Effector memory CD4-positive, alpha-beta T cell (primary cell): ENCODE results near the gene DCAF8.
A peak's percentile ranks its signal among the peaks of the same experiment; 100 is the strongest.

Experiments used
- DNase-seq, 3 donors: peaks; one replicate each; pipeline ENCODE4 v3.0.0-alpha.2; 2020
- H3K27ac ChIP-seq: 2 replicates; pipeline ENCODE4 v1.7.0; 2013; ENCODE audit warnings: mild to moderate bottlenecking, low read length, moderate library complexity; ENCODE audit not compliant: insufficient read depth, poor library complexity, severe bottlenecking
- H3K27me3 ChIP-seq: replicated peaks from 2 replicates; pipeline ENCODE4 v1.7.0; 2013; ENCODE audit warnings: mild to moderate bottlenecking, low read length; ENCODE audit not compliant: insufficient read depth, control insufficient read depth, poor library complexity, severe bottlenecking
- H3K36me3 ChIP-seq: 2 replicates; pipeline ENCODE4 v1.7.0; 2013; ENCODE audit warnings: mild to moderate bottlenecking, low read length, moderate library complexity; ENCODE audit not compliant: control insufficient read depth, insufficient read depth
- H3K4me1 ChIP-seq: 2 replicates; pipeline ENCODE4 v1.7.0; 2013; ENCODE audit warnings: low read length, mild to moderate bottlenecking; ENCODE audit not compliant: control insufficient read depth, insufficient read depth, poor library complexity, severe bottlenecking
- H3K4me3 ChIP-seq: 2 replicates; pipeline ENCODE4 v1.7.0; 2013; ENCODE audit warnings: low read length, low read depth, mild to moderate bottlenecking; ENCODE audit not compliant: insufficient read depth, poor library complexity, severe bottlenecking
- H3K9me3 ChIP-seq: 2 replicates; pipeline ENCODE4 v1.7.0; 2013; ENCODE audit warnings: mild to moderate bottlenecking, low read length, moderate library complexity; ENCODE audit not compliant: control insufficient read depth
- total RNA-seq, 3 donors: gene quantifications; one replicate each; lab custom pipeline; 2026; lab: John Stamatoyannopoulos, UW

Gene DCAF8
- 78.5 to 98.0 (median 84.5) reads per million in 3 donors for total RNA-seq

DNA sequence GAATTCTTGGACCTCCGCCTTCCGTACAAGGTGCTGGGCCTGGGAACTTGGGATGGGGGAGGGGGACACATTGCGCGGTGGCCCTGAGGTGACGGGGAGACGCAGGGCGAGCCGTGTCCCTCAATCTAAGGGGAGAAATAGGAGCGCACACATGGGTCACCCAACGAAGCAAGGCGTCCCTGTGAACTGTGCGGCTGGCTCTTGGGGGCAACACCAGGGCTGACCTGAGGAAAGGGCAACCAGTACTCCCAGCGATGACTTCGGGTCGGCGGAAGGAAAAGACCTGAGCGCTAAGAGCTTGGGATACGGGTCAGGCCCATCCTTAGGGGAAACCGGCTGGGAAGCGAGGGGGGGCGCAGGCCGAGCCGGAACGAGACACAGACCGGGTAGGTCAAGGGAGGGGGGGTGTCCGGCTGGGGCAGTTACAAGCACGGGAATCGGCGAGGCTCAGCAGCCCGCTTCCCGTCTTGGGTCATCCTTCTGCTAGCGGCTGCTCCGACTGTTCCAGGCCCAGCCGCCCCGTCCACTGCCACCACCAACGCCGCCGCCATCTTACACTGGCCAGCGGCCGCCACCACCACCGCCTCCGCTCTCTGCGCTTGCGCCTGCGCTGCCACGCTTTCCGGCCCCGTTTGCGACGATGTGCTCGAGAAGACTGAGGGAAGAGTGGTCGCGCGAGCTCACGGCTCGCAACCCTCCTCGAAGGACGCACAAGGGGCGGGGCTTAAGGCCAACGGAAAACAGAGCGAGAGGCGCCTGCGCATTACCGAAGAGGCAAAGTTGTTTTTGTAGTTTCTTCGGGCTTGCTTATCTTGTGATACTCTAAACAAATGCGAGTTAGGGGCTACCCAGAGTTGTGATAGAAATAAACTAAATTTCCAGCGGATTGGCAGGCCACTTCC is at the start of gene DCAF8:
DCAF8 (minus strand) TSS at position 657 of the 902 bp plus-strand sequence. CDS start 18,541 bp downstream, outside the sequence.
- peak; percentile 93 to 95 (median 94) for DNase-seq
- H3K27ac ChIP-seq: peak within 1 kb of the TSS; percentile 97
- no peaks in the 10 kb centered on the region for H3K27me3 ChIP-seq
- H3K36me3 ChIP-seq: no peaks in the 10 kb centered on the region
- peaks cover 14% of the 10 kb centered on the region for H3K4me1 ChIP-seq
- no peaks in the 10 kb centered on the region for H3K9me3 ChIP-seq
- H3K4me3 ChIP-seq: peak within 1 kb of the TSS; percentile 78

DNA sequence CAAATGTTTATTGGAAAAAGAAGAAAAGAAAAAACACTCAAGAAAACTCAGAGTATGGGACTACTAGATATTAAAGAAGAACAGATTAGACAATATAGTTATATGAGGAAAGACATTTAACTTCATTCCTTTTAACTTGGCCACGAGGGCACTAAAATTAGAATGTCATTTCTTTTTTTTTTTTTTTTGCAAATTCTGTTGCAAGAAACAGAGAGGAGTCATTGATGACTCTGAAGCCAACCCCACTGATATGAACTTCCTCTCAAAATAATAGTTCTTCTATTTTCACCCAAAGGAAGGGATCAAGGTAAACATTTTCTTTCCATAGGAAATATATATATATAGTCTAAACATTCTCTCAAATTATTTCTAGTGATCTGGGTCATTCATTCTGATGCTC is 47.2 kb upstream of the DCAF8 start:
- Histone ChIP-seq H3K4me3 (no peak overlapping the region), H3K27ac (no peak overlapping the region), H3K9me3 (no peaks in the 10 kb centered on the region), H3K27me3 (no peaks in the 10 kb centered on the region), H3K36me3 (peaks cover 85% of the 10 kb centered on the region), H3K4me1 (no peaks in the 10 kb centered on the region)
- DNase-seq: no peak

DNA sequence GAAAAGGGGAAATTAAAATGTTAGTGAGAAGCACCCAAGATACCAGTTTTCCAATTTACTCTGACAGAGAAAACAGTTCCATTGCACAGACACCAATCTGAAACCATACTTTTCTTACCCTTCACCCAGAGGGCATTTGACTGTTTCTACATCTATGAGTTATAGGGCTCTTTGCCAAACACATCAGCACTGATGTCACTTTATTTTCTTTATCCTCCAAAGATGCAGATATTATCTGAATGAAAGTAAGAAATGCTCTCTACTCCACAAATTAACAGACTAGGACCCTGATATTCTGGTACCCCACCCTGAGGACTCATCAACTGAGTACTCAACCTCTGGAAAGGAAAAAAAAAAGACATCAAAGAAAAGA is 46.8 kb upstream of the DCAF8 start:
- Histone ChIP-seq H3K36me3 (peaks cover 87% of the 10 kb centered on the region), H3K27me3 (no peaks in the 10 kb centered on the region), H3K4me1 (no peaks in the 10 kb centered on the region), H3K4me3 (no peak overlapping the region), H3K9me3 (no peaks in the 10 kb centered on the region), H3K27ac (no peak overlapping the region)
- no peak for DNase-seq

DNA sequence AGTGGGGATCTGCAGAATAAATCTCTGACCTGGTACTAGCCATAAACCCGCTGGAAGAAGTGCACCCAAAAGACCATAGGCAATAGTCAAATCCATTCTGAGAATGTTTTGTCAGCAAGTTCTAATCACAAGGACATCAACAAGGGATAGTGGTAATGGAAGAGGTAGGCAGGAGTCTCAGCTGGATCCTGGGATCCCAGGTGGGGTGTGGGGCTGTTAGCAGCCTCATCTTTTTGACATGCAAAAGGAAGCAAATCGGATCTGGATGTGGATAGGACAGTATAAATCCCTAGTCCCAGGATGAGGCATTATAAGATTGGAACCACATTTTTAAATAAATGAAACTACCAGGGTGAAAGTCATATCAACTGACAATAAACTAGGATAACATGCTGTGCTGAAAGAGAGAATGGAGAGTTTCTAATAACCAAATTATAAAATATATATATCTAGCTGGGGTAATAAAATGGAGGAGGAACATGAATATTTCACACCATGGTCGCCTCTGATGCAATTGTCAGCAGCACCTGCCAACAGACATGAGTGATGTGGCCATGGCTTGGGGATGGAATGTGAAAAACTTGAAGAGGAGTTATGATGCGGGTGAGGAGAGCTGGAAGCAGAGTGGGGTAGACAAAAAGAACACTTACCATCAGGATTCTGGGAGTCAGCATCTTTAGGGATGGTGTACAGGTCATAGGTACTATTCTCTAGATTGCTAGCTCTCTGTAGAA is 46.3 kb upstream of the DCAF8 start:
- Histone ChIP-seq H3K36me3 (peaks cover 88% of the 10 kb centered on the region), H3K4me1 (no peaks in the 10 kb centered on the region), H3K27me3 (no peaks in the 10 kb centered on the region), H3K9me3 (no peaks in the 10 kb centered on the region), H3K4me3 (no peak overlapping the region), H3K27ac (no peak overlapping the region)
- DNase-seq: no peak

DNA sequence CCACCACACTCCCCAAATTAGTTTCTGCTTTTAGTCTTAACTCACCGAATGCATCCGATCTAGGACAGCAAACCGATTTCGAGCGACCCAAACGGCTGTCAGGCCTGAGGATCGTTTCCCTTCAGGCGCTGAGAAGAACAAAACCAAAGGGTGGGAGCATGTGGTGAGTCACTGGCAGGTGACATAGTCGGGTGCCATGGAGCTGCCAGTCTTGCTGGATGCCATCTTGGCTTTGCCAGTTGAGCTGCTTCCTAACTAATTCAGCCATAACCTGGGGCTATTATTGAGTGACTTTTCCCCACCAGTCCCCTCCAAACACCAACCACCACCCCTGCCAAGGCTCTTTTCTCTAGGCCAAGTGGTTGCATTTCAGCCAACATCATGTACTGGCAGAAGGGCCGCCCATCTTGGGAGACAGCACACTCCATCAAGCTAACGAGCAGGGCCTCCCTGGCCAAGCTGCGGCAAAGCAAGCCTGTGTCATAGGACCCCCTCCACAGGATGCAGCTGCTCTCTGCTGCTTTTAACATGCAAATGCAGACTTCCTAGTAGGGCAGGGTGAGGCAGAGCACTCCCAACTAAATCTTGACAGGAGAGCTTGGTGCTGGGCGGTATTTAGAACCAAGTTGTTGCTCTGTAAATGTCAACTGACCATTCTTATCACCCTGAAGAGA is 44.9 kb upstream of the DCAF8 start:
- Histone ChIP-seq H3K4me1 (no peaks in the 10 kb centered on the region), H3K27ac (no peak overlapping the region), H3K9me3 (no peaks in the 10 kb centered on the region), H3K36me3 (peaks cover 84% of the 10 kb centered on the region), H3K27me3 (no peaks in the 10 kb centered on the region), H3K4me3 (no peak overlapping the region)
- no peak for DNase-seq

DNA sequence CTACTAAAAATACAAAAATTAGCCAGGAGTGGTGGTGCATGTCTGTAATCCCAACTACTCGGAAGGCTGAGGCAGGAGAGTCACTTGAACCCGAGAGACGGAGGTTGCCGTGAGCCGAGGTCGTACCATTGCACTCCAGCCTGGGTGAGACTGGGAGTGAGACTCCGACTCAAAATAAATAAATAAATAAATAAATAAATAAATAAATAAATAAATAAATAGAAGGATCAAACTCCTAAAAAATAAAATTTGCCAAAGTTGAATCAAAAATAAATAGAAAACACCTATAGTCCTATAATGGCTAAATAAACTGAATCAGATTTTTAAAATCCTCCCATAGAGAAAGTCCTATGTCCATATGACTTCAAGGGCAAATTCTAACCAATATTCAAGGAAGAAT is 37.8 kb upstream of the DCAF8 start:
- Histone ChIP-seq H3K36me3 (peaks cover 66% of the 10 kb centered on the region), H3K9me3 (no peaks in the 10 kb centered on the region), H3K4me3 (no peak overlapping the region), H3K27ac (no peak overlapping the region), H3K27me3 (no peaks in the 10 kb centered on the region), H3K4me1 (no peaks in the 10 kb centered on the region)
- DNase-seq: no peak

DNA sequence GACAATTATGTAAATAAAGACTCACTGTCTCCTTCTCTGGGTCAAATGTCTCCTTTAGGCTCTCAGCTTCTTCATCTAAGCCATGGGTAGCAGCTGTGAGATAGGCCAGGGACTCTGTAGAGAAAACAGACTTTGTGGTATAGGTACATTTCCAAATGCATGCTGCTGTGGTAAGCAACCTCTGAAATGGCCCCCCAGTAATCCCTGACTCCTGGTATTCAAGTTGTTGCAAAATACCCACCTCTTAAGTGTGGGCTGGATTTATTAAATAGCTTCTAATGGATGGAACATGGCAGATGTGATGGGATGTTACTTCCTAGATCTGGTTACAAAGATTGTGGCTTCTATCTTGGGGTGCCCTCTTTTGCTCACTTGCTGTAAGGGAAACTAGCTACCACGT is 33.7 kb upstream of the DCAF8 start:
- Histone ChIP-seq H3K9me3 (no peaks in the 10 kb centered on the region), H3K27me3 (no peaks in the 10 kb centered on the region), H3K36me3 (peaks cover 85% of the 10 kb centered on the region), H3K27ac (no peak overlapping the region), H3K4me3 (no peak overlapping the region), H3K4me1 (no peaks in the 10 kb centered on the region)
- no peak for DNase-seq

DNA sequence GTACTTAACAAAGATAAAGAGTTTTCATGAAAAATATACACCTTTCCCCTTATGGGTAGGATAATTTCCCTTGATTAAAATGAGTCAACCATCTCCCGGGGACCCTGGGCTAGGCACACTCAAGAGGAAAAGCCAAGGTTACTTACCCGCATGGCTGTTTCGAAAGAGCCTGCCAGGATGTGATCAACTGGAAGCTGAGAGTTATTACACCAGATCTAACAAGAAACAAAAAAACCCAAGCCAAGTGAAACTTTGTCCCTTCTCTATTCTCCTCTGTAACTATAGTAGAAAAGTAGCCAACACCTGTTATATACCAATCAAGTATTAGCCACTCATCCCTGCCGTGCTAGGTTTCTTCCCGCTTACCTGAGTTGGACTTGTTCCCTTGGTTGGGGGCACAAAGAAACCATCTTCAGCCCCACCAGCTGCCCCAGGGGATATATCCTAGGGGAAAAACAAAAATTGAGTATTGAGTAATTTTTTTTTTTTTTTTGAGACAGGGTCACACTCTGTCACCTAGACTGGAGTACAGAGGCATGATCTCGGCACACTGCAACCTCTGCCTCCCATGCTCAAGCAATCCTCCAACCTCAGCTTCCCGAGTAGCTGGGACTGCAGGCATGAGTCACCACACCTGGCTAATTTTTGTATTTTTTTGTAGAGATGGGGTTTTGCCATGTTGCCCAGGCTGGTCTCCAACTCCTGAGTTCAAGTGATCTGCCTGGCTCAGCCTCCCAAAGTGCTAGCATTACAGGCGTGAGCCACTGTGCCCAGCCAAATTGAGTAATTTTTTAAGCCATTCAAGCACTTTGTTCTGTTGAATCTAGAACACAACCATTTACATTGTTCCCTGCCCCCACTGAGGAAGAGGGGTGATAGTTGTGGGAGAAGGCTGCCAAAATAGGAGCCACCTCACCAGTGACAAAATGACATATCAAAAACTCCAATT is 30.9 kb upstream of the DCAF8 start:
- no peaks in the 10 kb centered on the region for H3K4me1 ChIP-seq
- peaks cover 91% of the 10 kb centered on the region for H3K36me3 ChIP-seq
- no peak overlapping the region for H3K27ac ChIP-seq
- no peaks in the 10 kb centered on the region for H3K9me3 ChIP-seq
- H3K4me3 ChIP-seq: no peak overlapping the region
- no peaks in the 10 kb centered on the region for H3K27me3 ChIP-seq
- DNase-seq: no peak
